ENCODE results near the gene MARCHF9. TPM values are rescaled to one million over a fixed set of nuclear protein-coding genes. Genes with fewer than 3 reads are reported as not detected.

The MARCHF9 gene
- total RNA-seq, 1 donor from 2014 or later, result 6.3 TPM

- Histone ChIP-seq H3K27me3 (ENCODE audit: control insufficient read depth, insufficient read depth, low read length) (no peaks in the 10 kb centered on the region), H3K36me3 (ENCODE audit: control insufficient read depth, insufficient read depth, low read length) (peaks cover 11% of the 10 kb centered on the region), H3K4me3 (ENCODE audit: low read depth, low read length) (peak overlapping the region; percentile 63)
- no peak for TF ChIP-seq CTCF (IDR thresholded peaks at IDR 0.05; ENCODE audit: insufficient read depth, low read length, severe bottlenecking)
- no peak for FAIRE-seq
- DNase-seq (ENCODE audit: low read depth), result no peak
Measured at GRCh38 chr12:57751432-57751787, 3.5 kb upstream of the MARCHF9 start.

GRCh38 chr12:57751788-57752667 lies 2.9 kb upstream of the MARCHF9 start, which contains the start of gene CDK4:
TSS of gene CDK4 (minus strand) at chr12:57752310. CDS start at chr12:57751717, 593 bp downstream.
- H3K27me3 ChIP-seq (ENCODE audit: control insufficient read depth, insufficient read depth, low read length), result no peaks in the 10 kb centered on the region
- no peak for TF ChIP-seq CTCF (IDR thresholded peaks at IDR 0.05; ENCODE audit: insufficient read depth, low read length, severe bottlenecking)
- peak within 1 kb of the TSS; percentile 63 for H3K4me3 ChIP-seq (ENCODE audit: low read depth, low read length)
- DNase-seq (ENCODE audit: low read depth), result peak; percentile 95
- peaks cover 11% of the 10 kb centered on the region for H3K36me3 ChIP-seq (ENCODE audit: control insufficient read depth, insufficient read depth, low read length)
- FAIRE-seq, result no peak

GRCh38 chr12:57752668-57753000 lies 2.3 kb upstream of the MARCHF9 start:
- FAIRE-seq, result no peak

GRCh38 chr12:57753756-57754337 lies 1.1 kb upstream of the MARCHF9 start:
- no peak for DNase-seq (ENCODE audit: low read depth)
- peaks cover 7% of the 10 kb centered on the region for H3K36me3 ChIP-seq (ENCODE audit: control insufficient read depth, insufficient read depth, low read length)
- no peaks in the 10 kb centered on the region for H3K27me3 ChIP-seq (ENCODE audit: control insufficient read depth, insufficient read depth, low read length)
- TF ChIP-seq CTCF (IDR thresholded peaks at IDR 0.05; ENCODE audit: insufficient read depth, low read length, severe bottlenecking), result no peak
- no peak for FAIRE-seq
- H3K4me3 ChIP-seq (ENCODE audit: low read depth, low read length), result no peak overlapping the region

More at GRCh38 chr12:57752668-57753000, 2.3 kb upstream of the MARCHF9 start:
- peaks cover 9% of the 10 kb centered on the region for H3K36me3 ChIP-seq (ENCODE audit: control insufficient read depth, insufficient read depth, low read length)
- H3K4me3 ChIP-seq (ENCODE audit: low read depth, low read length), result peak overlapping the region; percentile 63
- no peak for DNase-seq (ENCODE audit: low read depth)
- H3K27me3 ChIP-seq (ENCODE audit: control insufficient read depth, insufficient read depth, low read length), result no peaks in the 10 kb centered on the region
- no peak for TF ChIP-seq CTCF (IDR thresholded peaks at IDR 0.05; ENCODE audit: insufficient read depth, low read length, severe bottlenecking)

- TF ChIP-seq CTCF (IDR thresholded peaks at IDR 0.05; ENCODE audit: insufficient read depth, low read length, severe bottlenecking), result no peak
- no peaks in the 10 kb centered on the region for H3K27me3 ChIP-seq (ENCODE audit: control insufficient read depth, insufficient read depth, low read length)
- peak overlapping the region; percentile 45 for H3K4me3 ChIP-seq (ENCODE audit: low read depth, low read length)
- DNase-seq (ENCODE audit: low read depth) (no peak), FAIRE-seq (no peak)
- peaks cover 7% of the 10 kb centered on the region for H3K36me3 ChIP-seq (ENCODE audit: control insufficient read depth, insufficient read depth, low read length)
Measured at GRCh38 chr12:57755194-57755453, 221 bp downstream of the MARCHF9 start.
